Omental fat pad (tissue), 4 donors: ENCODE measurements around the gene ALB. TPM values are rescaled to one million over a fixed set of nuclear protein-coding genes. Genes with fewer than 3 reads are reported as not detected.

Experiments used
- ATAC-seq: fragments of 150-250 bp; one replicate; pipeline ENCODE4 v1.9.1; 2016; ENCODE audit warnings: mild to moderate bottlenecking, moderate library complexity; ENCODE audit not compliant: low FRiP score
- DNase-seq: peaks from one replicate; pipeline ENCODE4 v3.0.0-alpha.2; 2019; ENCODE audit warnings: low spot score
- CTCF ChIP-seq, 3 donors: fragments of 450-650 bp; IDR thresholded peaks; one replicate each; pipeline ENCODE4 v1.5.1; 2016 to 2017; ENCODE audit warnings: antibody characterized with exemption in 3 of 3, mild to moderate bottlenecking in 3 of 3, moderate library complexity in 2 of 3
- total RNA-seq, 4 donors: library from RNA; depleted of rRNA; stranded (reverse); fragments of >200 nt; gene quantifications; one replicate each; pipeline ENCODE4 v1.1.0, GENCODE V29; 2016

Gene ALB
- total RNA-seq, 4 donors from 2014 or later, result 1.2 TPM; not detected in 3

- no peak for TF ChIP-seq CTCF (IDR thresholded peaks at IDR 0.05)
- no peak for DNase-seq
Measured at GRCh38 chr4:73414936-73415271, 10.8 kb downstream of the ALB start.

GRCh38 chr4:73415807-73416238, 11.7 kb downstream of the ALB start:
- DNase-seq (no peak), ATAC-seq (no peak)
- TF ChIP-seq CTCF (IDR thresholded peaks at IDR 0.05), result no peak

More at GRCh38 chr4:73414936-73415271, 10.8 kb downstream of the ALB start:
- no peak for ATAC-seq

- DNase-seq, result no peak
- no peak for TF ChIP-seq CTCF (IDR thresholded peaks at IDR 0.05)
- no peak for ATAC-seq
Measured at GRCh38 chr4:73416423-73417087, 12.5 kb downstream of the ALB start.

- no peak for TF ChIP-seq CTCF (IDR thresholded peaks at IDR 0.05)
- DNase-seq, result no peak
- no peak for ATAC-seq
Measured at GRCh38 chr4:73417342-73417741, 13.3 kb downstream of the ALB start.

- TF ChIP-seq CTCF (IDR thresholded peaks at IDR 0.05), result no peak
- ATAC-seq (no peak), DNase-seq (no peak)
Measured at GRCh38 chr4:73417973-73418372, 13.9 kb downstream of the ALB start.

GRCh38 chr4:73418677-73419076, 14.6 kb downstream of the ALB start:
- TF ChIP-seq CTCF (IDR thresholded peaks at IDR 0.05), result no peak
- ATAC-seq, result no peak
- DNase-seq, result no peak
